Activated CD8-positive, alpha-beta memory T cell treated with anti-CD3 and anti-CD28 coated beads for 36 hours (primary cell): Measurements from ENCODE around the gene TCF12. TPM values are rescaled to one million over a fixed set of nuclear protein-coding genes. Genes with fewer than 3 reads are reported as not detected.
"Not testable (repeated sequence)": the region's sequence is repeated elsewhere in the genome, so short reads cannot be mapped to it uniquely, and the experiment has no call there.

ENCODE experiments used
- CTCF ChIA-PET: fragments of 350-600 bp; sonication (Branson Sonifier 250); formaldehyde crosslinking; loops from one replicate; lab custom pipeline; 2021; ENCODE audit warnings: antibody characterized with exemption; lab: Charles Lee
- POLR2A ChIA-PET: fragments of 350-600 bp; sonication (Branson Sonifier 250); formaldehyde crosslinking; loops from one replicate; lab custom pipeline; 2021; ENCODE audit warnings: antibody characterized with exemption; lab: Charles Lee
- total RNA-seq, 2 experiments: library from RNA; stranded (reverse); gene quantifications; one replicate each; pipeline ENCODE4 v1.2.3, GENCODE V29; 2021

The TCF12 gene
- total RNA-seq, 2 experiments from 2014 or later, result 63.6 to 73.0 TPM

- ChIA-PET POLR2A (no interaction called here), CTCF (no interaction called here)
Measured at GRCh38 chr15:57143511-57144078, 225.2 kb downstream of the TCF12 start.

GRCh38 chr15:57144448-57144847, 226.0 kb downstream of the TCF12 start:
- ChIA-PET POLR2A (no interaction called here), CTCF (interaction anchor here (3.2 kb wide), 1 partner anchor 162 kb away, joined by 24 read pairs; no protein-coding TSS in a partner anchor)

- CTCF ChIA-PET, result interaction anchor here (0.9 to 3.2 kb wide), 3 partner anchors 9 to 160 kb away, joined by 3 to 24 read pairs (median 4); no protein-coding TSS in a partner anchor
- POLR2A ChIA-PET, result interaction anchor here (0.6 kb wide), 1 partner anchor 381 kb away, joined by 3 read pairs; no protein-coding TSS in a partner anchor
Measured at GRCh38 chr15:57146506-57147201, 228.2 kb downstream of the TCF12 start.

- ChIA-PET POLR2A (no interaction called here), CTCF (interaction anchor here (0.5 to 3.2 kb wide), 3 partner anchors 10 to 159 kb away, joined by 4 to 24 read pairs (median 5); no protein-coding TSS in a partner anchor)
Measured at GRCh38 chr15:57147621-57148020, 229.2 kb downstream of the TCF12 start.

- ChIA-PET POLR2A (no interaction called here), CTCF (interaction anchor here (0.8 to 1.1 kb wide), 2 partner anchors 80 to 158 kb away, joined by 4 read pairs; no protein-coding TSS in a partner anchor)
Measured at GRCh38 chr15:57148262-57148661, 229.8 kb downstream of the TCF12 start.

- ChIA-PET CTCF (interaction anchor here (0.8 to 1.1 kb wide), 2 partner anchors 80 to 157 kb away, joined by 4 read pairs; no protein-coding TSS in a partner anchor), POLR2A (no interaction called here)
Measured at GRCh38 chr15:57149196-57149595, 230.8 kb downstream of the TCF12 start.

- POLR2A ChIA-PET, result no interaction called here
- CTCF ChIA-PET, result no interaction called here
Measured at GRCh38 chr15:57150066-57150865, 231.8 kb downstream of the TCF12 start.

- CTCF ChIA-PET, POLR2A ChIA-PET: not testable (repeated sequence)
Measured at GRCh38 chr15:57150866-57151203, 232.4 kb downstream of the TCF12 start.

- ChIA-PET POLR2A (interaction anchor here (0.5 kb wide), 1 partner anchor 682 kb away, joined by 3 read pairs; no protein-coding TSS in a partner anchor), CTCF (no interaction called here)
Measured at GRCh38 chr15:57152133-57152532, 233.7 kb downstream of the TCF12 start.

- CTCF ChIA-PET, result no interaction called here
- POLR2A ChIA-PET, result no interaction called here
Measured at GRCh38 chr15:57152666-57153539, 234.5 kb downstream of the TCF12 start.

- POLR2A ChIA-PET, result no interaction called here
- CTCF ChIA-PET, result no interaction called here
Measured at GRCh38 chr15:57156210-57156884, 237.9 kb downstream of the TCF12 start.

GRCh38 chr15:57158589-57158988, 240.1 kb downstream of the TCF12 start:
- ChIA-PET CTCF (no interaction called here), POLR2A (no interaction called here)

GRCh38 chr15:57158997-57159668, 240.7 kb downstream of the TCF12 start:
- CTCF ChIA-PET, result no interaction called here
- POLR2A ChIA-PET, result no interaction called here

GRCh38 chr15:57159767-57160166, 241.3 kb downstream of the TCF12 start:
- POLR2A ChIA-PET, result no interaction called here
- CTCF ChIA-PET, result interaction anchor here (0.6 kb wide), 1 partner anchor 310 kb away, joined by 4 read pairs; no protein-coding TSS in a partner anchor

GRCh38 chr15:57160823-57161560, 242.5 kb downstream of the TCF12 start:
- POLR2A ChIA-PET, result no interaction called here
- CTCF ChIA-PET, result no interaction called here

- CTCF ChIA-PET, result not testable (repeated sequence)
- POLR2A ChIA-PET, result interaction anchor here (1.0 kb wide), 1 partner anchor 26 kb away, joined by 3 read pairs; no protein-coding TSS in a partner anchor
Measured at GRCh38 chr15:57164251-57164650, 245.8 kb downstream of the TCF12 start.

GRCh38 chr15:57165992-57166391, 247.5 kb downstream of the TCF12 start:
- POLR2A ChIA-PET, result no interaction called here
- CTCF ChIA-PET, result no interaction called here
